Suprapubic skin (tissue), 4 donors: Measurements from ENCODE around the gene MED20.

Experiments
- CTCF ChIP-seq, 2 donors: fragments of 200-600 bp in 1 of 2; fragments of 450-650 bp in 1 of 2; sonication (generic) in 1 of 2; IDR thresholded peaks; one replicate each; pipeline ENCODE4 v1.5.1; 2016 to 2019; ENCODE audit warnings: antibody characterized with exemption in 2 of 2, mild to moderate bottlenecking in 1 of 2, moderate library complexity in 1 of 2
- POLR2A ChIP-seq, 2 donors: fragments of 450-650 bp; IDR thresholded peaks; one replicate each; pipeline ENCODE4 v1.6.1; 2017; ENCODE audit warnings: antibody characterized with exemption in 2 of 2, mild to moderate bottlenecking in 2 of 2, moderate library complexity in 2 of 2
- POLR2AphosphoS5 ChIP-seq, 3 donors: sonication (generic); formaldehyde crosslinking; IDR thresholded peaks; one replicate each; pipeline ENCODE4 v1.6.1; 2017; ENCODE audit warnings: antibody characterized with exemption in 3 of 3

GRCh38 chr6:41932378-41932777 is 11.4 kb upstream of the MED20 start:
- TF ChIP-seq CTCF (IDR thresholded peaks at IDR 0.05) (no peak), POLR2A (IDR thresholded peaks at IDR 0.05) (no peak), POLR2AphosphoS5 (IDR thresholded peaks at IDR 0.05) (no peak)
